SU-DHL-6 (cell line): Measurements from ENCODE around the gene ANKEF1.

Source experiments
- H2AFZ ChIP-seq: fragments of 200-600 bp; sonication (generic); 2 replicates; pipeline ENCODE4 v1.6.1; 2014; ENCODE audit warnings: low read depth, mild to moderate bottlenecking, moderate library complexity, mixed read lengths, antibody characterized with exemption, low read length; ENCODE audit not compliant: severe bottlenecking
- H3F3A ChIP-seq: fragments of 200-600 bp; shearing (Covaris generic); 2 replicates; pipeline ENCODE4 v1.6.0; 2016; ENCODE audit warnings: antibody characterized with exemption, mild to moderate bottlenecking; ENCODE audit not compliant: insufficient read depth
- H3K27ac ChIP-seq: fragments of 200-600 bp; sonication (generic); 2 replicates; pipeline ENCODE4 v1.5.1; 2016; ENCODE audit warnings: low read depth, mild to moderate bottlenecking, low read length, moderate library complexity, mixed read lengths
- H3K27me3 ChIP-seq: fragments of 200-600 bp; sonication (generic), shearing (Covaris generic); 2 replicates; pipeline ENCODE4 v1.6.0; 2014; ENCODE audit warnings: mild to moderate bottlenecking, low read length
- H3K36me3 ChIP-seq: fragments of 200-600 bp; sonication (generic); 2 replicates; pipeline ENCODE4 v1.6.1; 2014; ENCODE audit warnings: mild to moderate bottlenecking, low read length, mixed read lengths
- H3K4me2 ChIP-seq: fragments of 300-600, 200-600 bp; shearing (Covaris generic), sonication (generic); 2 replicates; pipeline ENCODE4 v1.6.0; 2014; ENCODE audit warnings: low read length, low read depth, mild to moderate bottlenecking; ENCODE audit not compliant: poor library complexity, severe bottlenecking
- H3K4me3 ChIP-seq: fragments of 200-600 bp; sonication (generic); 2 replicates; pipeline ENCODE4 v1.5.1; 2014; ENCODE audit warnings: antibody characterized with exemption, low read length, mild to moderate bottlenecking, mixed read lengths; ENCODE audit not compliant: insufficient read depth, poor library complexity, severe bottlenecking
- H3K79me2 ChIP-seq: fragments of 200-600 bp; sonication (generic); 2 replicates; pipeline ENCODE4 v1.6.1; 2014; ENCODE audit warnings: mild to moderate bottlenecking, low read length, moderate library complexity; ENCODE audit not compliant: insufficient read depth
- H3K9ac ChIP-seq: fragments of 200-600 bp; sonication (generic); 2 replicates; pipeline ENCODE4 v1.7.0; 2014; ENCODE audit warnings: mild to moderate bottlenecking, low read length
- H3K9me2 ChIP-seq: fragments of 200-600 bp; sonication (generic); replicated peaks from 2 replicates; pipeline ENCODE4 v1.6.1; 2014; ENCODE audit warnings: low read length; ENCODE audit not compliant: insufficient read depth
- H3K9me3 ChIP-seq: fragments of 200-600 bp; sonication (generic); 2 replicates; pipeline ENCODE4 v1.6.1; 2014; ENCODE audit warnings: low read length, mixed read lengths; ENCODE audit not compliant: insufficient read depth
- H4K20me1 ChIP-seq: fragments of 200-600 bp; sonication (generic); 2 replicates; pipeline ENCODE4 v1.6.1; 2014; ENCODE audit warnings: low read depth, mild to moderate bottlenecking, antibody characterized with exemption, low read length, moderate library complexity, mixed read lengths
- CTCF ChIP-seq: fragments of 200-600 bp; sonication (generic); IDR thresholded peaks from one replicate; pipeline ENCODE4 v1.5.1; 2017; ENCODE audit warnings: antibody characterized with exemption, mild to moderate bottlenecking, low read length, moderate library complexity; ENCODE audit not compliant: insufficient read depth, poor library complexity, severe bottlenecking
- EZH2phosphoT487 ChIP-seq: fragments of 200-600 bp; sonication (generic), shearing (Covaris generic); conservative IDR thresholded peaks from 2 replicates; pipeline ENCODE4 v1.6.1; 2018; ENCODE audit warnings: mild to moderate bottlenecking, antibody characterized with exemption, low read length, moderate library complexity, mixed read lengths

The ANKEF1 gene

DNA sequence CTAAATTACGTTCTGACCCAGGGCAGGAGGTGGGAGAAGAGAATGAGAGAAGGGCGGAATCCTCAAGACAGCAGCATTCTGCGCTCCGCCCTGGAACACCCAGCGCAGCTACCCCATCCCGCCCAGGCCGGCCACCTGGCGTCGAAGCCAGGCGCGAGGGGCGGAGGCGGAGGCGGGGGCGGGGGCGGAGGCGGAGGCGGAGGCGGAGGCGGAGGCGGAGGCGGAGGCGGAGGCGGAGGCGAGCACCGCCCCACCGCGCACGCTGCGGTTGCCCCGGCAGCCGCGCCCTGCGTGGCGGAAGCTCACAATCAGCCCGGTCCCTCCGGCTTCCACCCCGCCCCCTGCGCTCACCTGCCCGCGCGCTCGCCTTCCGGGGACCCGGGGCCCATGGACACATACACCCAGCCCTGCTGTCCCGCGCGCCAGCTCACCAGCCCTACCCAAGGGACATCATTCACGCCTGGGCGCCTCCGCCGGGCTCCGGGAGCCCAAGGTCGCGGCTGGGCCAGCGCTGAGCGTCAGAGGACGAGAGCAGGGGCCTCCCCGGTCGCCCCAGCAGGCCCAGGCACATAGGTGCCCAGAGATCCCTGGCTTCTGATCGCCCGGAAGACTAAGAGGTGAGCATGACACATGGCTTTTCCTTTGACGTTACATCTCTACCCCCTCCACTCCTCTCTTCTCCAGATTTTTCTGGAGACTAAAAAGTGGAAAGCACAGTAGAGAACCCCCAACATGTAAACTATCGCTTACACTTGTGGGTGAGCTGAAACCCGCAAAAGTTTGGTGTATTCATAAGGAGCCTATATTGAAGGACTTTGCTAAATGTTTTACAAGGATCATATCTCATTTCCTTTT, at the start of gene ANKEF1:
Gene ANKEF1 (plus strand): TSS at position 271 of the 855 bp plus-strand sequence. CDS start 3,315 bp downstream, outside the sequence.
- Histone ChIP-seq H3K79me2 (no peaks in the 10 kb centered on the region), H3K9me3 (no peaks in the 10 kb centered on the region), H3K36me3 (no peaks in the 10 kb centered on the region), H3F3A (no peaks in the 10 kb centered on the region), H3K4me2 (no peak within 1 kb of the TSS), H3K27me3 (no peaks in the 10 kb centered on the region), H3K9ac (no peak within 1 kb of the TSS), H4K20me1 (no peaks in the 10 kb centered on the region), H3K27ac (no peak within 1 kb of the TSS), H3K9me2 (no peaks in the 10 kb centered on the region), H2AFZ (no peak within 1 kb of the TSS), H3K4me3 (no peak within 1 kb of the TSS)
- TF ChIP-seq CTCF = no peak
- TF ChIP-seq EZH2phosphoT487 = no peak

- H3K9ac ChIP-seq = no peak overlapping the region
- no peak overlapping the region for H3K27ac ChIP-seq
- TF ChIP-seq EZH2phosphoT487 (no peak), CTCF (no peak)
- H3K36me3 ChIP-seq = no peaks in the 10 kb centered on the region
- no peaks in the 10 kb centered on the region for H3K9me2 ChIP-seq
- no peaks in the 10 kb centered on the region for H3F3A ChIP-seq
- H3K9me3 ChIP-seq = no peaks in the 10 kb centered on the region
- no peak overlapping the region for H2AFZ ChIP-seq
- H3K4me3 ChIP-seq = no peak overlapping the region
- no peaks in the 10 kb centered on the region for H3K27me3 ChIP-seq
- H3K79me2 ChIP-seq = no peaks in the 10 kb centered on the region
- H3K4me2 ChIP-seq = no peak overlapping the region
- no peaks in the 10 kb centered on the region for H4K20me1 ChIP-seq
Observed at GRCh38 chr20:9985281-9985680, 49.5 kb upstream of the ANKEF1 start.

DNA sequence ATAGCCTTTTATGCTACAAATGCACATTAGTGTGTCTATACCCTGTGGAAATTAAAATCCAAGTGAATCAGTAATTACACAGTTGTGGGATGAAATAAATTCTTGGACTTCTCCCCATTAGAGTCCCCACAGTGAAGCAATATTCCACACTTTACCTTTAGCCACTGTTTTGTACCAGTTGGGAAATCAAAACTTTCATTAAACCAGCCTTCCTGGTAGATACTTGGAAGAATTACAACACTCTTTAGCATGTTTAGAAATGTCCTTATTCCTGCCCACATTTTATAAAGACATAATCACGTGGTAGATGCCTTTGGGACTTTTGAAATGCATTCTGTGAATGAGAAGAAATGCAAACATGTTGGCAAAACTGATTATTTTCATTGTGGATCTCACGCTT, 49.0 kb upstream of the ANKEF1 start:
- Histone ChIP-seq H3K4me3 (no peak overlapping the region), H3K9me3 (no peaks in the 10 kb centered on the region), H3K27ac (no peak overlapping the region), H3K9me2 (no peaks in the 10 kb centered on the region), H3K79me2 (no peaks in the 10 kb centered on the region), H4K20me1 (no peaks in the 10 kb centered on the region), H3F3A (no peaks in the 10 kb centered on the region), H3K27me3 (no peaks in the 10 kb centered on the region), H3K4me2 (no peak overlapping the region), H3K9ac (no peak overlapping the region), H3K36me3 (no peaks in the 10 kb centered on the region), H2AFZ (no peak overlapping the region)
- TF ChIP-seq CTCF = no peak
- TF ChIP-seq EZH2phosphoT487 = no peak
